Sigmoid colon (tissue), 7 donors: ENCODE results near the gene ARHGEF19. TPM values are rescaled to one million over a fixed set of nuclear protein-coding genes. Genes with fewer than 3 reads are reported as not detected.

Experiments
- DNase-seq: peaks from one replicate; pipeline ENCODE4 v3.0.0-alpha.2; 2019
- H3K27ac ChIP-seq, 4 donors: fragments of 200-600 bp; sonication (generic); one replicate each; pipeline ENCODE4 v1.5.1; 2016 to 2019; ENCODE audit warnings: mild to moderate bottlenecking in 1 of 4
- H3K27me3 ChIP-seq, 3 donors: fragments of 200-600 bp; sonication (generic); one replicate each; pipeline ENCODE4 v1.5.1; 2019; ENCODE audit warnings: mild to moderate bottlenecking in 1 of 3
- H3K36me3 ChIP-seq, 4 donors: fragments of 200-600 bp; sonication (generic); one replicate each; pipeline ENCODE4 v1.5.1; 2016 to 2019
- H3K4me1 ChIP-seq, 4 donors: fragments of 200-600 bp; sonication (generic); one replicate each; pipeline ENCODE4 v1.5.1; 2017 to 2019
- H3K4me3 ChIP-seq, 4 donors: fragments of 200-600 bp; sonication (generic); one replicate each; pipeline ENCODE4 v1.5.1; 2017 to 2019; ENCODE audit warnings: mild to moderate bottlenecking in 2 of 4, moderate library complexity in 1 of 4
- H3K9me3 ChIP-seq, 4 donors: fragments of 200-600 bp in 3 of 4; sonication (generic) in 3 of 4; one replicate each; pipeline versions ENCODE4 v1.5.1 to v1.6.1; 2013 to 2019
- EP300 ChIP-seq, 4 donors: sonication (generic); formaldehyde crosslinking; IDR thresholded peaks; one replicate each; pipeline ENCODE4 v1.6.1; 2017; ENCODE audit warnings: antibody characterized with exemption in 4 of 4
- POLR2A ChIP-seq, 2 donors: fragments of 450-650 bp; IDR thresholded peaks; one replicate each; pipeline ENCODE4 v1.6.1; 2016; ENCODE audit warnings: antibody characterized with exemption in 2 of 2, mild to moderate bottlenecking in 2 of 2, moderate library complexity in 2 of 2
- POLR2AphosphoS5 ChIP-seq, 4 donors: sonication (generic); formaldehyde crosslinking; IDR thresholded peaks; one replicate each; pipeline ENCODE4 v1.6.1; 2017; ENCODE audit warnings: antibody characterized with exemption in 4 of 4
- WGBS, 2 donors: extraction: QIAGEN DNeasy Blood & Tissue Kit; methylation state at CpG; one replicate each; pipeline ENCODE4 v1.1.7; 2013; 5-methylcytosine and 5-hydroxymethylcytosine counted together
- intact Hi-C: fragments of 100-400 bp; cut with DNase I; formaldehyde crosslinking; loops from one replicate; pipeline ENCODE4 v1.15.1; 2023
- polyA plus RNA-seq, 3 donors: library from polyadenylated mRNA; stranded (reverse); fragments of 200-250 nt; gene quantifications; one replicate each; pipeline ENCODE4 v1.2.3, GENCODE V29; 2013
- total RNA-seq, 4 donors: library from RNA; depleted of rRNA; stranded (reverse); fragments of >200 nt; gene quantifications; one replicate each; pipeline ENCODE4 v1.1.0, GENCODE V29; 2016
- TF ChIP-seq, protein P1 (sequence below), 4 experiments: fragments of 450-650 bp in 3 of 4; fragments of 200-600 bp in 1 of 4; IDR thresholded peaks; one replicate each; pipeline ENCODE4 v1.5.1; 2016 to 2019; ENCODE audit warnings: antibody characterized with exemption in 4 of 4, mild to moderate bottlenecking in 3 of 4, moderate library complexity in 2 of 4
- donor health status: healthy with polysubstance abuse.
- donor health status: Bipolar disorder and iron deficiency.
- donor health status: healthy.

Gene ARHGEF19
- total and polyA plus RNA-seq, 7 donors: 2.5 to 10.8 (median 4.0) TPM; not detected in 1

DNA sequence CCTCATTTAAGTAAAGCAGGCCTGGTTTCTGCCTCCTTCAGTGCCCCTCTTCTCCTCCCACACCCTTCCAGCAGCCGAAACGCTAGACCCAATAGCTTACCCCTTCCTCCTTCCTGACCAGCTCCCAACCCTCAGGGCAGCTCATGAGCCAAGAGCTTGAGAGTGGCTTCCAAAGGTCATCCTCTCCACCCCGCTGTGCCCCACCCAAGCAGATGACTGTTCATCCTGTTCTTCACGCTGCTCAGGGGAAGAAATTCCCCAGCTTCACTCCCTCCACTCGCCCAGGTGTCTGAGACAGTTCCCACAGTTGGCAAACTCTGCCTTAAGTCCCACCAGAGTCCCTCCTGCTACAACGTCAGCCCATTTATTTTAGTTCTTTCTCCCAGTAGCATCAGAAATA is 23.4 kb downstream of the ARHGEF19 start:
- intact Hi-C loops: loop anchor here (5.0 kb wide), 1 partner anchor 53 kb away; no protein-coding TSS in a partner anchor
- Histone ChIP-seq H3K27ac (no peak overlapping the region), H3K9me3 (no peaks in the 10 kb centered on the region), H3K4me3 (no peak overlapping the region), H3K36me3 (no peaks in the 10 kb centered on the region), H3K27me3 (no peaks in the 10 kb centered on the region), H3K4me1 (peaks cover 0 to 11% (median 4%) of the 10 kb centered on the region in 4 donors)
- DNase-seq: no peak
- TF ChIP-seq, protein P1, sequence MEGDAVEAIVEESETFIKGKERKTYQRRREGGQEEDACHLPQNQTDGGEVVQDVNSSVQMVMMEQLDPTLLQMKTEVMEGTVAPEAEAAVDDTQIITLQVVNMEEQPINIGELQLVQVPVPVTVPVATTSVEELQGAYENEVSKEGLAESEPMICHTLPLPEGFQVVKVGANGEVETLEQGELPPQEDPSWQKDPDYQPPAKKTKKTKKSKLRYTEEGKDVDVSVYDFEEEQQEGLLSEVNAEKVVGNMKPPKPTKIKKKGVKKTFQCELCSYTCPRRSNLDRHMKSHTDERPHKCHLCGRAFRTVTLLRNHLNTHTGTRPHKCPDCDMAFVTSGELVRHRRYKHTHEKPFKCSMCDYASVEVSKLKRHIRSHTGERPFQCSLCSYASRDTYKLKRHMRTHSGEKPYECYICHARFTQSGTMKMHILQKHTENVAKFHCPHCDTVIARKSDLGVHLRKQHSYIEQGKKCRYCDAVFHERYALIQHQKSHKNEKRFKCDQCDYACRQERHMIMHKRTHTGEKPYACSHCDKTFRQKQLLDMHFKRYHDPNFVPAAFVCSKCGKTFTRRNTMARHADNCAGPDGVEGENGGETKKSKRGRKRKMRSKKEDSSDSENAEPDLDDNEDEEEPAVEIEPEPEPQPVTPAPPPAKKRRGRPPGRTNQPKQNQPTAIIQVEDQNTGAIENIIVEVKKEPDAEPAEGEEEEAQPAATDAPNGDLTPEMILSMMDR (IDR thresholded peaks at IDR 0.05): no peak
- TF ChIP-seq POLR2A (IDR thresholded peaks at IDR 0.05): no peak
- no peak for TF ChIP-seq EP300 (IDR thresholded peaks at IDR 0.05)
- TF ChIP-seq POLR2AphosphoS5 (IDR thresholded peaks at IDR 0.05): no peak
- WGBS, 2 donors: 9 to 43% methylated on average over 6 of the region's 6 CpGs

GRCh38 chr1:16187748-16188401 is 24.6 kb downstream of the ARHGEF19 start:
- WGBS, 2 donors: 10 to 23% methylated on average over 15 of the region's 15 CpGs
- H3K4me1 ChIP-seq: peaks cover 0 to 14% (median 6%) of the 10 kb centered on the region in 4 donors
- intact Hi-C loops: loop anchor here (1.0 to 5.0 kb wide), 2 partner anchors 54 to 109 kb away; no protein-coding TSS in a partner anchor

GRCh38 chr1:16186655-16187235 is 25.7 kb downstream of the ARHGEF19 start:
- Histone ChIP-seq H3K36me3 (no peaks in the 10 kb centered on the region), H3K27ac (no peak overlapping the region), H3K4me3 (no peak overlapping the region), H3K9me3 (no peaks in the 10 kb centered on the region), H3K27me3 (no peaks in the 10 kb centered on the region), H3K4me1 (peaks cover 0 to 25% (median 17%) of the 10 kb centered on the region in 4 donors)
- intact Hi-C loops: loop anchor here (1.0 to 5.0 kb wide), 2 partner anchors 56 to 107 kb away; no protein-coding TSS in a partner anchor
- TF ChIP-seq POLR2AphosphoS5 (IDR thresholded peaks at IDR 0.05): no peak
- TF ChIP-seq, protein P1 (IDR thresholded peaks at IDR 0.05): no peak
- no peak for DNase-seq
- WGBS, 2 donors: 43 to 80% methylated on average over 9 of the region's 9 CpGs

More at GRCh38 chr1:16187748-16188401, 24.6 kb downstream of the ARHGEF19 start:
- no peak for TF ChIP-seq EP300 (IDR thresholded peaks at IDR 0.05)
- TF ChIP-seq POLR2AphosphoS5 (IDR thresholded peaks at IDR 0.05): no peak
- TF ChIP-seq POLR2A (IDR thresholded peaks at IDR 0.05): no peak
- TF ChIP-seq, protein P1 (IDR thresholded peaks at IDR 0.05): peak; percentile 92 to 99 (median 97)
- peak overlapping the region in 1 of 4 donors; percentile 21 for H3K27ac ChIP-seq
- H3K4me3 ChIP-seq: no peak overlapping the region
- H3K27me3 ChIP-seq: no peaks in the 10 kb centered on the region
- peak; percentile 86 for DNase-seq
- no peaks in the 10 kb centered on the region for H3K36me3 ChIP-seq
- no peaks in the 10 kb centered on the region for H3K9me3 ChIP-seq

- Histone ChIP-seq H3K27me3 (no peaks in the 10 kb centered on the region), H3K4me1 (peaks cover 0 to 40% (median 33%) of the 10 kb centered on the region in 4 donors), H3K4me3 (no peak overlapping the region), H3K27ac (peak overlapping the region in 2 of 4 donors; percentile 25 to 45), H3K36me3 (no peaks in the 10 kb centered on the region), H3K9me3 (no peaks in the 10 kb centered on the region)
- WGBS, 2 donors: 89% methylated on average over 10 of the region's 10 CpGs
- intact Hi-C loops: loop anchor here (5.0 kb wide), 2 partner anchors 37 to 58 kb away; no protein-coding TSS in a partner anchor
- no peak for TF ChIP-seq EP300 (IDR thresholded peaks at IDR 0.05)
- TF ChIP-seq POLR2AphosphoS5 (IDR thresholded peaks at IDR 0.05): no peak
- TF ChIP-seq POLR2A (IDR thresholded peaks at IDR 0.05): no peak
- TF ChIP-seq, protein P1 (IDR thresholded peaks at IDR 0.05): no peak
- DNase-seq: no peak
Observed at GRCh38 chr1:16184557-16185303, 27.7 kb downstream of the ARHGEF19 start.
